Activated CD4-positive, alpha-beta T cell treated with anti-CD3 and anti-CD28 coated beads for 1 hour (primary cell): ENCODE results near the gene SORCS2.
A peak's percentile ranks its signal among the peaks of the same experiment; 100 is the strongest.

ENCODE experiments used
- DNase-seq: peaks from one replicate; pipeline ENCODE4 v3.0.0-alpha.2; 2020

SORCS2 gene

DNA sequence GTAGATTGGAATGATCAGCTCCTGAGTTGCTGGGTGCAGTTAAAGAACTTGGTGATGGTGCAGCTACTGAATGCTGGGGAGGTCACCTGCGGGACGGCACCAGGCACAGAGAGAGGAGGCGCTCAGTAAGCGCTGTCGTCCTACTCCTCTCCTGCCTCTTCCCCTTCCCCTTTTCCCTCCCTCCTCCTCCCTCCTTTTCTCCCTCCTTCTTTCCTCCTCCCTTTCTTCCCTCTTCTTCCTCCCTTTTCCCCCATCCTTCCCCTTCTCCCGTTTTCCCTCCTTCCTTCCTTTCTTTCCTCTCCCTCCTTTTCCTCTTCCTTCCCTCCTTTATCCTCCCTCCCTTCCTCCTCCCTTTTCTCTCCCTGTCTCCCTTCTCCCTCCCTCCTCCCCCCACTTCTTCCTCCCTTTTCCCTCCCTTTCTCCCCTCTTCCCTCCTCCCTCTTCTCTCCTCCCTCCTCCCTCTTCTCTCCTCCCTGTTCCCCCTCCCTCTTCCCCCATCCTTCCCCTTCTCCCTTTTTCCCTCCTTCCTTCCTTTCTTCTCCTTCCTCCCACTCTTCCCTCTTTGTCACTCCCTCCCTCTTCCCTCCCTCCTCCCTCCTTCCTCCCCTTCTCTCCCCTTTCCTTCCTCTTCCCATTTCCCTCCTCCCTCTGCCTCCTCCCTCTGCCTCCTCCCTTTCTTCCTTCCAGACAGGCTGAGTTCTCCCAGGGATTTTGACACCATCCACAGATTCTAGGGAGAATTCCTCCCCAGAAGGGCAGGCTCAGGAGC lies 330.3 kb downstream of the SORCS2 start:
- no peak for DNase-seq

DNA sequence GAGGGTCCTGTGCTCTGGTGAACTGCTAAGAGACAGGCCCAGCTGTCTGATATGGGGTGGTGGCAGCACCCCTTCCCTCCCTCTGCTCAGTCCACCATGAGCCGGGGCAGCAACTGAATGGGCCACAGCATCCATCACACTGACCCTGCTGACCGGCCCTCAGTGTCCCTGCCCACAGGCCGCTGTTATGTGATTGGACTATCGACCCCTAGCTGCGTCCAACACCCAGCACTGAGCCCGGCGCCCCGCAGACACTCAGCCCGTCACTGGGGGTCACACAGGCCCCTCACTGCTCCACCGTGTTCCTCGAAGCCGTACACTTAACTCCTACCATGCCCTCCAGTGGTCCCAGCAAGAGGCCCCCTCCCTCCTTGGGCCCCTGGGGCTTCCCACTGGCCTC lies 331.2 kb downstream of the SORCS2 start:
- no peak for DNase-seq

DNA sequence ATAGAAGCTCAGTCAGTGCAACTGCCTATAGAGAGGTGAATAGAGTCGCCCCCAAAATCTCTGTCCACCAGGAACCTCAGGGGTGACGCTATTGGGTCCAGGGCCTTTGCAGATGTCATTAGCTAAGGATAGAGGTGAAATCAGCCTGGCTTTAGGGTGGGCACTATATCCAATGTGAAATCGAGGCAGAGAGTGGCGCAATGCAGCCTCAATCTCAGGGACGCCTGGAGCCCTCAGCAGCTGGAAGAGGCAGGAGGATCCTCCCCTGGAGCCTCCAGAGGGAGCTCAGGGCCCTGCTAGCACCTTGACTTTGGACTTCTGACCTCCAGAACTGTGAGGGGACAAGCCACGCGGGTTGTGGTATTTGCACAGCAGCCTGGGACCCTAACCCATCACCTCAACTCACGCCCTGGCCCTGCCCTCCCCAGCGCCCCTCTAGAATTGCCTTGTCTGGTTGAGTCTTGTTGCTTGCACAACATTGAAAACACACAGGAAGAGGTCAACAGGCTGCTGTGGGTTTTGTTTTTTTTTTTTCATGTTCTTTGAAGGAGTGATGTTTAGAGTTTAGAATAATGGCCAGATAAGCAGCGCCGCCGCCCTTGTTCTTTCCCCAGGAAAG lies 331.8 kb downstream of the SORCS2 start:
- DNase-seq: no peak

DNA sequence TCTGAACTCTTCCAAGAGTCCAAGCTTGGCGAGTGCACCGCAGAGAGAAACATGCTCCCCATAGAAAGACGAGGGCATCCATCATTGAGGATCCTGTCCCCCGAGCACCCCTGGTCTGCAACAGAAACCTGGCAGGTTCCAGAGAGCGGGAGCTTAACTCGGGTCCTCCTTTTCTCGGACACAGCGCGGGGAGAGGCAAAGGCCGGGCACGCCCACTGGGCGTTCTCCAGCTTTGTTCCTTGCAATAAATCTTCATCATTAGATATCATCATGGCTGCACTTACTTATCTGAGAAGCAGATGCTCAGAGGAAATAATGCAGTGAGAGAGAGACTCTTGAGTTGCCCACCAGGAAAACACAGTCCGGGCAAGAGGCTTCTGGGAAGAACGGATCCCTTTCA lies 332.5 kb downstream of the SORCS2 start:
- no peak for DNase-seq

- DNase-seq: no peak
Observed at GRCh38 chr4:7526491-7526890, 334.2 kb downstream of the SORCS2 start.

DNA sequence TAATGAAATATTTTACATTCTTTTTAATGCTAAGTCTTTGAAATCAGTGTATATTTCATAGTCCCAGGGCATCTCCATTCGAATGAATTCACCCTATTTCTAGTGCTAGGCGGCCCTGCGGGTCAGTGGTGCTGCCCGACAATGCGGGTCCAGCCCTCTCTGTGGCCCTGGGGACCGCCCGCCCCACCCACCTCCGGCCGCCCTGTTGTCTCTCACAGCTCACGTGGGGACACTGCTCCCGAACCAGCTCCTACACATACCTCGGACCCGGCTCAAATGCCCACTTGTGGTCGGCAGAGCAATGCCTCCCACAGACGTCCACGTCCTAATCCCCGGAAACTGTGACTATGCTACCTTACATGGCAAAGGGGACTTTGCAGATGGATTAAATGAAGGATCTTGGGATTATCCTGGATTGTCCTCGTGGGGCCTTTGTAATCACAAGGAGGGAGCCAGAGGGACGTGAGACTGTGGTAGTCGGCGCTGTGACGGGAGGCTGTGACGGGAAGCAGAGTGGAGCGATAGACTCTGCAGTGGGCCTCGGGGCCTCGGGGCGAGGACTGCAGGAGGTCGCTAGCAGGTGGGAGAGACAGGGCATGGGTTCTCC lies 334.7 kb downstream of the SORCS2 start:
- DNase-seq: no peak

- DNase-seq: no peak
Observed at GRCh38 chr4:7529368-7530080, 337.2 kb downstream of the SORCS2 start.

GRCh38 chr4:7530082-7530481 lies 337.7 kb downstream of the SORCS2 start:
- no peak for DNase-seq

DNA sequence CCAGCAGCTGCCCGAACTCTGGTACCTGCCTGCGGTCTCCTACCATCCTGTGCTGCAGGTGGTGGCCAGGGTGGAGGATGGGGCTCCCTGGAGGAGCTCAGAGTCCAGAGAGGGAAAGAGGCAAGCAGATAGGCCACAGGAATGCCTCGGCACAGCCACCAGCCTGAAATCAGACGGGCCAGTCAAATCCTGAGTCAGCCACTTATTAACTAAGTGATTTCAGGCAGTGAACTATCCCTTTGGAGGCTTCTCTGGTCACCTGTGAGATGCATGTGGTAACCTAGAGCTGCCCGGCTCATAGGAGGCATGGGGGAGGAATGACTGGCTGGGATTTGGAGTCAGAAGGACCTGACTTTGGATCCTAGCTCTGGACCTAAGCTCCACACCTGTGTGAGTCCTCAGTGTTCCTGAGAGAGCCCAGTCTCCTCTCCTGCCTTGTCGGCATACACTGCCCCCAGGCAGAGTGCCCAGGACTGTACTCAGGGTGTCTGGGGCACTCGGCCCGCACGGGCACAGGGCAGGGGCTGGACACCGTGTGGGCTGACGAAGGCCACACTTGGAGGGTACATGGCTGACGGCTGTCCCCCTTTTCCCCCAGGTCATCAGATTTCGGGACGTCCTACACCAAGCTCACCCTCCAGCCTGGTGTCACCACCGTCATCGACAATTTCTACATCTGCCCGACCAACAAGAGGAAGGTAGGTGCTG lies 338.7 kb downstream of the SORCS2 start:
- DNase-seq: no peak

GRCh38 chr4:7531640-7531994 lies 339.3 kb downstream of the SORCS2 start:
- DNase-seq: no peak

DNA sequence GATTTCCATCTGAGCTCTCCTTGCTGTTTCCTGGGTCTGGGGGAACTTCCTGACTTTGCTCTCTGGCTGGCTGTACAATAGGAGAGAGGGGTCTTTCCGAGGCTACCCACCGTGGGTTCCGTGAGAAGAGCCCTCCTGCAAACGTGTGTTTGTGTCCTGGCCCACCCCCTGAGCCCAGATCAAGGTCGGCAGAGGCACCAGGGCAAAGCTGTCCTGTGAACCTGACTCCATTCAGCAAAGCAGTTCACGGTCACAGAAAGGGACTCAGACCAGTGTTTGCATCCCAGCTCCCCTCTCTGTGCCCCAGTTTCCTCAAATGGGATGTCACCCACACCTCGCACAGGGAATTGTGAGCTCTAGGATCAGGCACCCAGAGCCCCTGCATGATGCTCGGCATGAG lies 339.7 kb downstream of the SORCS2 start:
- DNase-seq: no peak

DNA sequence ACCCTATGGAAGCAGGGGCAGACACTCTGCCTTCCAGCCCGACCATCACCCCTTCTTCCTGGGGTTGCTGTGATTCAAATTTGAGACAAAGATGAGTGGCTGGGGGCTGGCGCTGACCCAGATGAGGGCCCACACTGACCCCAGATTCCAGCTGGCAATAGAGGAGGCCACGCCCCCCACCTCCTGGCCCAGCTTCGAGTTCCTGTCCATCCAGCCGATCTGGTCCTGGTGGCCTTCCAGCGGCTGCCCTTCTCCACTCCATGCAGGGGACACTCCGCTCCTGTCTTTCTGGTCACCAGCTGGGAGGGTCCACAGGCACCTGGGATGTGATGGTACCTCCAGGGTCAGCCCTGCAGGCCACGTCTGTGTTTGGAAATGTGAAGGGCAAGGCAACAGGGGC lies 340.9 kb downstream of the SORCS2 start:
- DNase-seq: no peak

DNA sequence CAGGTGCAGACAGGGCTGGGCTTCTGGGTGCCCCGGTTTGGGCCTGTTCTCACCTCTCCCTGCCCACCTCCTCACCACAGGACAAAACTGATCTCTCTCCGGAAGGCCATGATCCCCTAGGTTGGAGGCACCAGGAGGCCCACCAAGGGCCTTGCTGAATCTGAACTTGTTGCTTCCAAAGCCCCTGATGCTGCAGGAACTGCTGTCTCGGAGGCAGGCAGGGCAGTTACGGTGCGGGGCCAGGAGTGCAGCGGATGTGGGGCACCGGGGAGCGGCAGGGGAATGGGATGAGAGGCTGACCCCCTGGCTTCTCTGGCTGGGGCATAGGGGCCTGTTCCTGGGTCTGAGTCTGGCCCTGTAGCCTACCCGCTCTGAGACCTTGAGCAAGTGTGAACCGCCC lies 342.8 kb downstream of the SORCS2 start:
- DNase-seq: no peak

DNA sequence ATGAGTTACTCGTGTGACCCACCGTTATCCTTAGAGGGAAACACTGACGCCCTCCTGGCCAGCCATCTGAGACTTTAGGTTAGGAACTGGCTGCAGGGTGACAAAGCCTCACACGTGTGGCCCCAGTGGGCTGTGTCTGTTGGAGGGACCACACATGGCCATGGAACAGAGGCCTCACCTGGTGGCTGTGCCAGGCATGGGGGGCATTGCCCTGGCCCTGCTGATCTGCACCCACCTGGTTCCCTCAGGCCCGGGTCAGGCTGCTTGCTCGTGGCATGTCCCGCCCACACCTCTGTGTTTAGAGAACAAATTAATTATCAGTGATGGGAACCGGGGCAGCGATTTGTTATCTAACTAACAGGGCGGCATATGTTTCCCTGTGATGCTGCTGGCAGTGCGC lies 343.3 kb downstream of the SORCS2 start:
- no peak for DNase-seq

DNA sequence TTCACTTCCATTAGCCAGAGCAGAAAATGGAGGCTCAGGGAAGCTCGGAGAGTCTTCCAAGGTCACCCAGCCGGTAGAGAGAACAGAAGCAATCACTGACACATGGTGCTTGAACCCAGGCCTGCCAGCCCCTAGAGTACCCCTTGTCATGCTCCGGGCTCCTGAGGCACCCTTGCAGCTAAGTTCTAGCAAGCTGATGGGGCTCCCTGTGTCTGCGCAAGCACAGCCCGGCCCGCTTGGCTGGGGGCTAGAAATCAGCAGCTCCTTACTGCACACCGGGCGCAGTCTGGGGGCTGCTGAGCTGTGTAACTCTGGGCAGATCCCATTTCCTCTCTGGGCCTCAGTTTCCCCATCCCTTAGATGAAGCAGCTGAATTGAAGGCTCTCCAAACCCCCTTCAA lies 344.5 kb downstream of the SORCS2 start:
- DNase-seq: no peak

DNA sequence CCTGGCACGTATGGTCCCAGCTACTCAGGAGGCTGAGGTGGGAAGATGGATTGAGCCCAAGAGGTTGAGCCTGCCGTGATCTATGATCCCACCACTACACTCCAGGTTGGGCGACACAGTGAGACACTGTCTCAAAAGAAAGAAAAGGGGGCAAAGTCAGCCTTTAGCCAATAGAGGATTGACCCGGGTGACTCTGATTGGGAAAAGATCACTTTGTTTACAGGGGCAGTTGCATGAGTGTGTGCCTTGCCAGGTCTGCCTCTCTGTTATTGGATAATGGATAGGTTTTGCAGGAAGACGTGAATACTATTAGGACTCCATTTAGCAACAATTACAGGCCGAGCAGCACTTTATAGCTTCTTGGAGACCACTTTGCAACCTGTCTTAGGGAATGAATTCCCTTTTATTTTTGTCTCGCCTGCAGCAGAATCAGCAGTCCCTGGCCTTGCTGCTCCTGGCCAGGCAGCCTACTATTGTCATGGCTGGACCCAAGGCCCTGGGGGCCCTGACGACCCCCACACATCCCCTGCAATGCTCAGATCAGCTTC lies 345.6 kb downstream of the SORCS2 start:
- no peak for DNase-seq

GRCh38 chr4:7538518-7538917 lies 346.2 kb downstream of the SORCS2 start:
- DNase-seq: no peak

- no peak for DNase-seq
Observed at GRCh38 chr4:7539186-7539585, 346.8 kb downstream of the SORCS2 start.

- peak; percentile 12 for DNase-seq
Observed at GRCh38 chr4:7539659-7540058, 347.3 kb downstream of the SORCS2 start.

- DNase-seq: no peak
Observed at GRCh38 chr4:7540206-7540605, 347.9 kb downstream of the SORCS2 start.

GRCh38 chr4:7540654-7541413 lies 348.5 kb downstream of the SORCS2 start:
- no peak for DNase-seq

- no peak for DNase-seq
Observed at GRCh38 chr4:7541414-7541810, 349.1 kb downstream of the SORCS2 start.
